ENCODE data around the gene VWF. TPM values are rescaled to one million over a fixed set of nuclear protein-coding genes. Genes with fewer than 3 reads are reported as not detected.

The VWF gene
- total and polyA plus RNA-seq, 7 donors, result 0.60 to 98.0 (median 42.2) TPM

DNA sequence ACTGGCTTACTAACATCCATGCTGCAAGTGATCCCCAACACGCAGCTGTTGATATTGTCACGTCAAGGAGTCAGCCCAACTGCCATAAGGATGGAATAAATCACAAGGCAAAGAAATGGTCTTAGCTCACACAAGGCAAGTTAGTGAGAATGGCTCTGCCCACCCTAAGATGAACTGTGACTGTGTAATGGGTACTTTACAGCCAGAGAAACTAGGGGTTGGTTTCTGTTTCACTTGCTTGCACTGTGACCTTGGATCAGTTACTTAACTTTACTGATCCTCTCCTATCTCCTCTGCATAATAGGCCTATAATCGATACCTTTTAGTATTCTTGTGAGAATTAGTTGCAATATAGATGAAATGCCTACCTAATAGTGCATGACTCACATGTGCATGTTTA lies 127.2 kb downstream of the VWF start:
- intact Hi-C loops (cut with DNase I), result no loop called here
- Histone ChIP-seq H3K4me3 (no peak overlapping the region), H3K27ac (no peak overlapping the region), H3K27me3 (peaks cover 0 to 8% (median 0%) of the 10 kb centered on the region in 3 donors), H3K4me1 (no peaks in the 10 kb centered on the region), H3K9me3 (no peaks in the 10 kb centered on the region), H3K36me3 (no peaks in the 10 kb centered on the region)
- DNase-seq, result no peak
- 94 to 96% methylated on average over 3 of the region's 3 CpGs for WGBS, 2 donors
- TF ChIP-seq, protein P1, sequence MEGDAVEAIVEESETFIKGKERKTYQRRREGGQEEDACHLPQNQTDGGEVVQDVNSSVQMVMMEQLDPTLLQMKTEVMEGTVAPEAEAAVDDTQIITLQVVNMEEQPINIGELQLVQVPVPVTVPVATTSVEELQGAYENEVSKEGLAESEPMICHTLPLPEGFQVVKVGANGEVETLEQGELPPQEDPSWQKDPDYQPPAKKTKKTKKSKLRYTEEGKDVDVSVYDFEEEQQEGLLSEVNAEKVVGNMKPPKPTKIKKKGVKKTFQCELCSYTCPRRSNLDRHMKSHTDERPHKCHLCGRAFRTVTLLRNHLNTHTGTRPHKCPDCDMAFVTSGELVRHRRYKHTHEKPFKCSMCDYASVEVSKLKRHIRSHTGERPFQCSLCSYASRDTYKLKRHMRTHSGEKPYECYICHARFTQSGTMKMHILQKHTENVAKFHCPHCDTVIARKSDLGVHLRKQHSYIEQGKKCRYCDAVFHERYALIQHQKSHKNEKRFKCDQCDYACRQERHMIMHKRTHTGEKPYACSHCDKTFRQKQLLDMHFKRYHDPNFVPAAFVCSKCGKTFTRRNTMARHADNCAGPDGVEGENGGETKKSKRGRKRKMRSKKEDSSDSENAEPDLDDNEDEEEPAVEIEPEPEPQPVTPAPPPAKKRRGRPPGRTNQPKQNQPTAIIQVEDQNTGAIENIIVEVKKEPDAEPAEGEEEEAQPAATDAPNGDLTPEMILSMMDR (IDR thresholded peaks at IDR 0.05), result no peak
- TF ChIP-seq POLR2A (IDR thresholded peaks at IDR 0.05) (no peak), POLR2AphosphoS5 (IDR thresholded peaks at IDR 0.05) (no peak), EP300 (IDR thresholded peaks at IDR 0.05) (no peak)

DNA sequence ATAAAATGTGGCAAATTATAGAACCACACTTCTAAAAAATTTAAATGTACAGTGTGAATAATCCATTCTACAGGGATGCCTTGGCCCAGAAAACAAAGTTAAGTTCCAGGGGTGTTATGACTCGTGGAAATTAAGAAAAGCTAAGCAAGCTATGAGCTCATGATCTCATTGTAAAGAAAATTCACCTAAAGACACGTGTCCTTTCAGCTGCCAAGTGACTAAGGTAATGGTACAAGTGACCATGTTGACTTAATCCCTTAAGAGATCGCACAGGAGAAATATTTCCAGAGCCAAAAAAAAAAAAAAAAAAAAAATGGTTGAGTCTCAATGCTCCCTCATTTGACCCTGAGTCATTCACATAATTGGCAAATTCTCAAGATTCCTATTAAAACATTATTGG lies 128.0 kb downstream of the VWF start:
- Histone ChIP-seq H3K27me3 (peaks cover 0 to 8% (median 0%) of the 10 kb centered on the region in 3 donors), H3K9me3 (no peaks in the 10 kb centered on the region), H3K27ac (no peak overlapping the region), H3K36me3 (no peaks in the 10 kb centered on the region), H3K4me1 (no peaks in the 10 kb centered on the region), H3K4me3 (no peak overlapping the region)
- TF ChIP-seq, protein P1 (IDR thresholded peaks at IDR 0.05), result no peak
- no peak for TF ChIP-seq POLR2A (IDR thresholded peaks at IDR 0.05)
- no peak for TF ChIP-seq EP300 (IDR thresholded peaks at IDR 0.05)
- no peak for TF ChIP-seq POLR2AphosphoS5 (IDR thresholded peaks at IDR 0.05)
- DNase-seq, result no peak
- intact Hi-C loops (cut with DNase I), result no loop called here
- WGBS, 2 donors, result 82 to 84% methylated on average over 3 of the region's 3 CpGs

DNA sequence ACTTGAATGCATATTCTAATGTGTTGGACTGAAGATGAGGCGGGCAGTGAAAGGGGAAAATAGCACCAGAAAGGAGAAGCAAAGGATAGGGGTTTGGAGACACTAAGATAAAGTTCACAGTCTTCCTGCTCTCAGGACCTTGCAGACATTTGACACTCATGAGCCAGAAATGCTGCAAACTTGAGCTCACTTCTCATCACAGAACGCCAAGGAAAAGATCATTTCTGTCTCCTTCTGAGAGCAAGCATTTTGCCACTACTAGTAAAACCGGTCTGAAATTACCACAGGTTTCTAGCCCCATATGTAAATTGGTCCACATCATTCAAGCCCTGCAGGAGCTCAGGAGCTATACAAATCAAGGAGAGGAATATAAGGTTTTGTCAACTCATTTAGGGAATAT lies 134.8 kb downstream of the VWF start:
- Histone ChIP-seq H3K27me3 (no peaks in the 10 kb centered on the region), H3K36me3 (no peaks in the 10 kb centered on the region), H3K27ac (no peak overlapping the region), H3K4me3 (no peak overlapping the region), H3K9me3 (no peaks in the 10 kb centered on the region), H3K4me1 (peaks cover 0 to 20% (median 11%) of the 10 kb centered on the region in 4 donors)
- 92 to 93% methylated on average over 3 of the region's 3 CpGs for WGBS, 2 donors
- no peak for TF ChIP-seq POLR2AphosphoS5 (IDR thresholded peaks at IDR 0.05)
- TF ChIP-seq, protein P1 (IDR thresholded peaks at IDR 0.05), result no peak
- no peak for TF ChIP-seq EP300 (IDR thresholded peaks at IDR 0.05)
- TF ChIP-seq POLR2A (IDR thresholded peaks at IDR 0.05), result no peak
- intact Hi-C loops (cut with DNase I), result loop anchor here (2.0 to 5.0 kb wide), 2 partner anchors 193 to 295 kb away; no protein-coding TSS in a partner anchor
- DNase-seq, result no peak

DNA sequence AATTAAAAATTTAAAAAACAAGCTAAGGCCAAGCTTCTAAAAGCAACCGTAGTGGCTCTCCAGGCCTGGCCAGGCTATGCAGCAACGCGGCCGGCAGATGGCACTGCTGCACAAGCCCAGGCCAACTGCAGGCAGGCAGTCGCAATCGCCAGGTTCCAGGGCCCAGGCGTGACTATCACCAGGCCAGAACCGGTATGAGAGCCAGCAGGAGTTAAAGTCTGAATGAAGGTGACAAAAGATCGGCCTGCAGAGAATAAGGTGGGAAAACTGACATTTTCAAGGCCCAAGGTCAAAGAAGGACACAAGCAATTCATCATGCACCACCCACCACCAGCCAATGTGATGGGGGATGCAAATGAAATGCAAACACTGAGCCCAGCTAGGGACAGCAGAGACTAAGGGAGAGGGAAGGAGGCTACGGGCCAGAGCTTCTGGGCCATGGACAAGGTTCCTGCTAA lies 135.8 kb downstream of the VWF start:
- peak; percentile 88 for DNase-seq
- intact Hi-C loops (cut with DNase I), result loop anchor here (1.0 to 5.0 kb wide), 3 partner anchors 52 to 296 kb away; no protein-coding TSS in a partner anchor
- Histone ChIP-seq H3K9me3 (no peaks in the 10 kb centered on the region), H3K4me1 (peaks cover 0 to 20% (median 11%) of the 10 kb centered on the region in 4 donors), H3K27me3 (no peaks in the 10 kb centered on the region), H3K36me3 (no peaks in the 10 kb centered on the region), H3K4me3 (no peak overlapping the region), H3K27ac (peak overlapping the region in 3 of 4 donors; percentile 5 to 74 (median 59))
- WGBS, 2 donors, result 3 to 6% methylated on average over 10 of the region's 10 CpGs
- peak in 1 of 4 donors; percentile 10 for TF ChIP-seq POLR2AphosphoS5 (IDR thresholded peaks at IDR 0.05)
- no peak for TF ChIP-seq EP300 (IDR thresholded peaks at IDR 0.05)
- TF ChIP-seq, protein P1 (IDR thresholded peaks at IDR 0.05), result peak; percentile 82 to 95 (median 92)

DNA sequence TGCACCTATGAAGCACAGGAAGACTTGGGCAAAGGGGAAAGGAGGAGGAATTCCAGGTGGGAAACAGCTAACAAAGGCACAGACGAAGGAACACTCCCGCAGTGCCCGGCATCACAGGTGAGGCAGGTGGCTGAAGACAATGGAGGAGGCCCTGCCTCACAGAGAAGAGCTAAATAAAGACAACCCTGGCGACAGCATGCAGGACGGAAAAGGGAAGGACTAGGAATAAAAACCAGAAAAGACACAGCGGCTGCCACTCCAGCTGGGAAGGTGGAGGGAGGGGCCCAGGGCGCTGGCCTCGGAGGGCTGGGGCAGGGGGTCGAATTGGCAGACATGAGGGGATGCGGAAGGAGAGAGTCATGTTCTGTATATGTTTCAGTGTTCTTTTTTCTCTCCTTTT lies 136.4 kb downstream of the VWF start:
- intact Hi-C loops (cut with DNase I), result loop anchor here (1.0 to 5.0 kb wide), 3 partner anchors 52 to 297 kb away; no protein-coding TSS in a partner anchor
- WGBS, 2 donors, result 61 to 71% methylated on average over 10 of the region's 10 CpGs
- no peaks in the 10 kb centered on the region for H3K36me3 ChIP-seq

More for the DNA sequence above, 136.4 kb downstream of the VWF start:
- no peaks in the 10 kb centered on the region for H3K9me3 ChIP-seq
- peaks cover 0 to 20% (median 11%) of the 10 kb centered on the region in 4 donors for H3K4me1 ChIP-seq
- no peaks in the 10 kb centered on the region for H3K27me3 ChIP-seq
- peak overlapping the region in 3 of 4 donors; percentile 5 to 74 (median 59) for H3K27ac ChIP-seq
- no peak overlapping the region for H3K4me3 ChIP-seq
- DNase-seq, result no peak
- TF ChIP-seq, protein P1 (IDR thresholded peaks at IDR 0.05), result no peak
- TF ChIP-seq POLR2A (IDR thresholded peaks at IDR 0.05) (no peak), EP300 (IDR thresholded peaks at IDR 0.05) (no peak), POLR2AphosphoS5 (IDR thresholded peaks at IDR 0.05) (no peak)

Measured in sigmoid colon (tissue), 7 donors.